HG03045 (cell line): ENCODE data around the gene FAM78A.

ENCODE experiments used
- ATAC-seq: cut with Tn5 transposase; IDR thresholded peaks from one replicate; pipeline ENCODE4 v1.9.1; 2021; ENCODE audit warnings: mild to moderate bottlenecking, moderate library complexity; ENCODE audit not compliant: unreplicated experiment

FAM78A gene, protein sequence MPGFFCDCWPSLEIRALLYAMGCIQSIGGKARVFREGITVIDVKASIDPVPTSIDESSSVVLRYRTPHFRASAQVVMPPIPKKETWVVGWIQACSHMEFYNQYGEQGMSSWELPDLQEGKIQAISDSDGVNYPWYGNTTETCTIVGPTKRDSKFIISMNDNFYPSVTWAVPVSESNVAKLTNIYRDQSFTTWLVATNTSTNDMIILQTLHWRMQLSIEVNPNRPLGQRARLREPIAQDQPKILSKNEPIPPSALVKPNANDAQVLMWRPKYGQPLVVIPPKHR

DNA sequence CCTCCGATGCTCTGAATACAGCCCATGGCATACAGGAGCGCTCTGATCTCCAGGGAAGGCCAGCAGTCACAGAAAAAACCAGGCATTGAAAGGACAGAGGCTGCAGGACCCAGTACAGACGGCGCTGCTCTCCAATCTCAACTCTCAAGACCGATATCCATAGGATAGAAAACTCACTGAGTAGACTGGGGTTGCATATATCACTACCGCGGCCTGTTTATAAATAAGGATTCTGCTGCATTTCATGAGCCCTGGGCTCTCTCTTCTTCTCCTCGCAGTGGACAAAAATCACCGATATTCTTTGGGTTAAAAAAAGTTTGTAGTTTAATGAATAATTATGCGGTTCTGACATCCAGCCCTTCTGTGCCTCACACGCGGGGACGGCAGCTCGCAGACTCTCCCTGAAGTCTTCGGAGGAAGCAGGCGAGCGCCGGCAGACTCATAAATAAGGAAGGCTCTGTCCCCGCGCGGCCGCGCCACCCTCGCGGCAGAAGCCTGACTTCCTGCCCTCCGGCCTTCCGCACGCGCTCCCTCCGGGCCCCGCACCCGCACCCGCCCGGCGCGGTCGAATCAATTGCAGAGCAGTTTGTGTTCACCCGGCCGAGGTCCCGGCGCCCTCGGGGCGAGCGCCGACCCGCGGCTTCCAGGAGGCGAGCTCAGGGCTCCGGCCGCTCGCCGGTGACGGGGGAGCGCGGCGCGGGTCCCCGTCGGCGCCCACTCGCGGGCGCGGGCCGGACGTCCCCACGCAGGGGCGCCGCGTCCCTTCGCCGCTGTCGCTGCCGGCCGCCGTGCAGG lies at the start of gene FAM78A:
TSS of gene FAM78A (minus strand) at position 417 of the 795 bp plus-strand sequence. CDS start at position 86, 331 bp downstream.
- no peak for ATAC-seq

DNA sequence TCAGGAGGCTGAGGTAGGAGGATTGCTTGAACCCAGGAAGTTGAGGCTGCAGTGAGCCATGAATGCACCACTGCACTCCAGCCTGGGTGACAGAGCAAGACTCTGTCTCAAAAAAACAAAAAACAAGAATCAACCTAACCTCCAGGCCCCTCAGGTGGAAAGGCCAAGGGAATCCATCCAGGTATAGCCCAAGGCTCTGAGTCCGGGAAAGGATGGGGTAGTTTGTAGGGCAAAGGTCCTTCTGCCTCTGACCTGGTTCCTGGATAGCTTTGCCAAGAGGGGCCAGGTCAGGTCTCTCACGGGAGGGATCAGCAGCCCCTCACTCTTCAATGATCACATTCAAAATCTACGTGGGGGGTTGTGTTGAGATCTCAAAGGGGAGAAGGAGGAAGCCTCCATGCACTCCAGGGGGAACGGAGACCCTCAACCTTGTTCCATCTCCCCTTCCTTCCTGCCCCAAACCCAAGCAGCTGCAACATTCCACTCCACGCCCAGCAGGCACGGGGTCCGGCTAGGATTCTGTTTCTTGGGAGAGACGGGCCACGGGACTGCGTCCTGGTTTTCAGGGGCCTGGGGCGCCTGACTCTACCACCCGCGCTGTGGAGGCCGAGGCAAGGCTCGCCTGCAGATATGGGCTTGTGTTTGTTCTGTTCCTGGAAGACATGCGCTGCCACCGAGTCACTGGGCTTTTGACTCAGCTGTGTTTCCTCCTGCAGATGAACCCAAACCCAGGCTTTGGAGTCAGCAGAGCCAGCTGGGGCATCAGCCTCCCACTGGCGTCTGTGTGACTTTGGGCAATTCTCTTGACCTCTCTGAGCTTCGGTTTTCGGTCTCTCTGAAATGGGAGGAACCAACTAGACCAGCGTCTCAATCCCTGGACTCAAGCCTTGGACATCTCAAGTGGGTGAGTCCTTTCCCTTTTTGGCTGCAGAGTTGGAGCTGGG lies 48.7 kb upstream of the FAM78A start:
- no peak for ATAC-seq

DNA sequence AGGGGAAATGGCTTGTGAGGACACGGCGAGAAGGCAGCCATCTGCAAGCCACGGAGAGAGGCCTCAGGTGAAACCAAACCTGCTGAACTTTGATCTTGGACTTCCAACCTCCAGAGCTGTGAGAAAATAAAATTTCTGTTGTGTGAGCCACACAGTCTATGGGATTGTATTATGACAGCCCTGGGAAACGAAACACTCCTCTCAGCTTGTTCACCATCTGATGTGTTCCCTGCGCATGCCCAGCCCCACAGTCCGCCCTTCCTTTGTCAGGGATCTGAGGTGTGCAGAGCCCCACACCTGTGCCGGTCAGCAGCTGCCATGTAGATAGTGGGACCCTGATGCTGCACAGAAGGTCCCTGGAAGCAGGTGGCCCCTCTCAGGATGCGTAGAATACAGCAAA lies 47.3 kb upstream of the FAM78A start:
- no peak for ATAC-seq

DNA sequence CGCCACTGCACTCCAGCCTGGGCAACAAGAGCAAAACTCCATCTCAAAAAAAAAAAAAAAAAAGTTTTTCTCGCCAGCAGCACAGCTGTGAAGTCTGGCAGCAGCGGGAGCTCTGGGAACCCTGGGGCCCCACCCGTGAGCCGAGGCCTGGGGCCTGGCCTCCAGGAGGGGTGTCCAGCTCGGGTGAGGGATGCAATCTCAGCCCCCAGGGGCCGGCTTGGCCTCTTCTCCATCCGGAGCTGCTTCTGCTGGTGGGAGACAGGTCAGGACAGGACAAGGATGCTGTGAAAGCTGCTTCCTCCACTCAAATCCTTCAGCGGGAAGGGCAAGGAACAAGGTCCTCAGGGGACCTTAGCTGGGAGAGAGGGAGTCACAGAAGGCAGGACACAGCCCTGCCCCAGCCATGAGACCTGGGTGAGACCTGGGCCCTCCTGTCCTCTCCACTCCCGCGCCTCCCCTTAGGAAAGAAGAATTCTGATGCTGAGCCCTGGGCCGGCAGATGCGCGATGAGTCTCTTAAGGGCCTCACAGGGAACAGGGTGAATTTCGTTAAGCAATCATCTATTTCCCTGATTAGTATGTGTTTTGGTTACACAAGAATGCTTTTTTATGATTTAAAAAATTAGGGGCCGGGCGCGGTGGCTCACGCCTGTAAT lies 43.8 kb upstream of the FAM78A start:
- no peak for ATAC-seq

DNA sequence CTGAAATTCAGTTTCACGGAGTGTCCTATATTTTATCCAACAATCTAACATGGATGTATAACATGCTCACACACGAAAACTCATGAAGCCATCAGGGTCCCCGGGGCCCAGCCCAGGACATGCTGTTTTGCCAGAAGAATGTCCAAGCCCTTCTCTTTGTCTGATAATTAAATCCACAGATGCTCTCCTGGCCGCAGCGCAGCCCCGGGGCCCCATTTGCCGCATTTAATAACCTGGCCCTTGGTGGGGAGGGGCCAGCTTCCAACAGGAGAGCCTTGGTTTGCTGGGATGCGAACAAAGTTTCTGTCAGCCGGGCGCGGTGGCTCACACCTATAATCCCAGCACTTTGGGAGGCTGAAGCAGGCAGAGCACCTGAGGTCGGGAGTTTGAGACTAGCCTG lies 43.2 kb upstream of the FAM78A start:
- ATAC-seq = no peak

DNA sequence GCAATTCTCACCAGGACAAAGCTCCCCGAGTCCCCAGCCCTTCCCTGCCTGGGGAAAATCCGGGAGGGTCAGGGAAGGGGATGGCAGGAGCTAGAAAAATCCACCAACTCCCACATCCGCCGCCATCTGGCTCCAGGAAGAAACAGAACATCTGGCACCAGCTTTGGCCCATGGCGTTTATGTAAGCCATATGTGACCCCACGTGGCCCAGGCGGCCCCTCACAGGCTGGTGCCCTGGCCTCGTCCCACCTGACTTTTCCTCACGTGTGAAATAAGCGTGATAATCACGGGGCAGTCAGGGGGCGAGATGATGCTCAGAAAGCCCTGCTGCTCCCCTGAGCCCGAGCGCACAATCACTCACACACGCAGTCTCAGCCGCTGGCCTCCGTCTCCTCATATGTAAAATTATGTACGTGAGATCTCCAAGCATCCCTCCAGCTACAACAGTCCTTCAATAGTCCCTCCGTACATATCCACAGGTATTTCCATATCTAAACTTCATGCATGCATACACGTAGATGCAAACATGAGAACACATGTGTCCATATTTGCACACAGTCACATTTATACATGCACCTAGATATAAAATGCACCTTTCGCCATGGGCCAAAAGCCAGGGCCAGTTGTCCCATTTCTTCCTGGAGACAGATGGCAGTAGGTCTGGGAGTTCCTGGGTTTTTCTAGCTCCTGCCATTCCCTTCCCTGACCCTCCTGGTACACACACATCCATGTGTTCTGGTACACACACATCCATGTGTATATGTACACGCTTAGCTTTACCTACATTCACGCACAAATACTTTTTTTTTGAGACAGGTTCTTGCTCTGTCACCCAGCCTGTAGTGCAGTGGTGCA lies 42.1 kb upstream of the FAM78A start:
- ATAC-seq = no peak

DNA sequence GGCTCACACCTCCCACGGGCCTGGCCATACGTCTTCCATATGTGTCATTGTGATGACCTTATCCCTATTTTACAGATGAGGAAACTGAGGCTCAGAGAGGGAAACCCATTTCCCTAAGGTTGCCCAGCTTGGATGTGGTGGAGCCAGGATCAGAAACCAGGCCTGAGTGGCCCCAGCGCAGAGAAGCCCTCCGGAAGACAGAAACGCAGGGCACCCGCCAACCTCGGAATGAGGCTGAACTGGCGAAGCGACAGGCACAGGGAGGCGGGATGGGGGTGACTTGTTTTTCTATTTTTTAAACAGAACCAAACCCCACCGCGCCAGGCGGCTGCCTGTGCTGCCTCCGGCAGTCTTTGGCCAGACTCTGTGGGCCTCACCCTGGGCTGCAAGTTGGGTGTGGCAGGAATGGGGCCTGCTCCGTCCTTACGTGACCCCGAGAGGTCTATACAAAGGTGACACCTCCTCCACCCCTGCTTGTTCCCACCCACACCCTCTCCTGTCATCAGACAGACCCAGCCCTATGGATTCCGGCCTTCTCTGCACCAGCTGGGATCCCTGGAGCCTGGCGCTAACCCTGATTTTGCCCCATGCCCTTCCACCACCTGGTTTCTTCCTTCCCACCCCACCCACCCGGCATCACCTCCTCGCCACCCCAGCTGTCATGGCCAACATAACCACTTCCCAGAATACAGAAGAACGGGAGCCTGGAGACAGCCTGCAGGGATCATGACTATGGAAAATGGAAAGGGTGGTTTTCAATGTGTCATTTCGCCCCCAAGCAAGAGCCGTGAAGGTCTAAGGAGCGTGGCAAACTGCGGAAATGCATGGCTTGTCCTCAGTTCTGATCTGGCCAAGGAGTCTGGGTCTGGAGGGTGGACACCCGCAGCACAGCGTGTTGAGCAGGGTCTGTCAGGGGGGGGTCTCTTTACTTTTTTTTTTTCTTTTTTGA lies 36.8 kb upstream of the FAM78A start:
- no peak for ATAC-seq

DNA sequence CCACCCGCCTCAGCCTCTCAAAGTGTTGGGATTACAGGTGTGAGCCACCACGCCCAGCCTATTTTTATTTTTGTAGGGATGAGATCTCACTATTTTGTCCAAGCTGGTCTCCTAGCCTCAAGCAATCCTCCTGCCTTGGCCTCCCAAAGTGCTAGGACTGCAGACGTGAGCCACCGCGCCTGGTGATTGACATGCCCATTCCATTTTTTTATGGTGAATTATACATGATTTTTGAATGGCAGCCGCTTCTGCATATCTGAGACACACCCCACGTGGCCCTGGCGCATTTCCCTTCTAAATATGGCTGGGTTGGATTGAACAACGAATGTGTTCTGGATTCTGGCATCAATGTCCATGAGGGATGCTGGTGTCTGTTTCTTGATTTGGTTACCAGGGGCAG lies 35.9 kb upstream of the FAM78A start:
- no peak for ATAC-seq

DNA sequence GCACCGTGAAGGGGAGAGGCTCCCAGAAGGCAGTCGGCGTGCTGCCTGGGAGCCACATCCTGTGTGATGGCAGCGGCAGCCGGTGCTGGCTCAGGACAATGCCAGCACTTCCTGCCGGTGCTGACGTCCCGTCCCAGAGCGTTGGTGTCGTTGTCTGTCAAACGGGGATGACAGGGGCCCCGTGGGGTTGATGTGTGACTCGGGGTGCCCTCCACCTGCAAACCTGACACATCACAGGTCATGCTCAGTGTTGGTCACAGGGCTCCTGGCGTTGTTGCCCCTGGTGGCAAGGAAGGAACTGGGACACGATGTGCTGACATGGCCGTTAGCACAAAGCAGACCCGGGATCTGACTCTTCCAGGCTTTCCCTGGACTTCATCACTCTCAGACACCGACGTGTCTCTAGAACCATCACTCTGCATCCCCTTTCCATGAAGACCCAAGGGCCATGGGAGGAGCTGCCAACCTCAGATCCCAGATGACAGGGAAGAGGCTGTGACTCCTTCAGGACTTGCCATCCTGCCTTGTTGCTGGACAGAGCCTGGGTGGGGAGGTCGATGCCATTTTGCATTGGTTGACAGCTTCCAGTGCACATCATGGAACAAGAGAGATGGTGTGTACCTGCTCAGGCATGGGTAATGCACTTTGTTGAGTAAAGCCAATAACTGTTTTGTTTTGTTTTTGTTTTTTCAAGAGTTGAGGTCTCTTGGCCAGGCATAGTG lies 34.7 kb upstream of the FAM78A start:
- ATAC-seq = no peak

DNA sequence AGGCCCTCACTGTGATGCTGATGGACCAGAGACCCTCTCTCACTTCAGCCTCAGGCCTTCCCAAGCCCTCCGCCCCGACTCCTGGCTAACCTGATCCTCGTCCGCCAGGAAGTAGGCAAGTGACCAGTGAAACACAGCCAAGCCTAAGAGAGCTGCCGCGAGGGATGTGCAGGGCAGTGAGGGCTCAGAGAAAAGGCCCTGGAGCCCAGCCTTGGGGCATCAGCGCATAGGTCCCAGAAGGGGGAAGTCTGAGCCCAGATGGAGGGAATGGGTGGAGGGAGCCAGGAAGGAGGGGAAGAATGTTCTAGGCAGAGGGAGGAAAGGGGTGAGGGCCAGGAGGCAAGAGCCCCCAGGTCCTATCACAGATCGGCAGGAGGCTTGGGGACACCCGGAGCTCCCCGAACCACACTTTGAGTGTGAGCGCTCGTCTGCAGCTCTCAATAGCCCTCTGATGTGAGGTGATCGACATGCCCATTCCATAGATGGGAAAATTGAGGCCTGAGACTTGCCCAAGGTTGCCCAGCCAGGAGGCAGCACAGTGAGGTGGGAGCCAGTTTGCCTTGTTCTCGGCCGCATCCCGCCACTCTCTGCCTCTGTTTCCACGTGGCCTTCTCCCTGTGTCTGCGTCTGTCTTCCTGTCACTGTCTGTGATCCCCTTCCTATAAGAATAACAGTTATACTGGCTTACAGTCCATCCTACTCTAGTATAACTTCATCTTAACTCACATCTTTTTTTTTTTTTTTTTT lies 33.4 kb upstream of the FAM78A start:
- ATAC-seq = no peak

DNA sequence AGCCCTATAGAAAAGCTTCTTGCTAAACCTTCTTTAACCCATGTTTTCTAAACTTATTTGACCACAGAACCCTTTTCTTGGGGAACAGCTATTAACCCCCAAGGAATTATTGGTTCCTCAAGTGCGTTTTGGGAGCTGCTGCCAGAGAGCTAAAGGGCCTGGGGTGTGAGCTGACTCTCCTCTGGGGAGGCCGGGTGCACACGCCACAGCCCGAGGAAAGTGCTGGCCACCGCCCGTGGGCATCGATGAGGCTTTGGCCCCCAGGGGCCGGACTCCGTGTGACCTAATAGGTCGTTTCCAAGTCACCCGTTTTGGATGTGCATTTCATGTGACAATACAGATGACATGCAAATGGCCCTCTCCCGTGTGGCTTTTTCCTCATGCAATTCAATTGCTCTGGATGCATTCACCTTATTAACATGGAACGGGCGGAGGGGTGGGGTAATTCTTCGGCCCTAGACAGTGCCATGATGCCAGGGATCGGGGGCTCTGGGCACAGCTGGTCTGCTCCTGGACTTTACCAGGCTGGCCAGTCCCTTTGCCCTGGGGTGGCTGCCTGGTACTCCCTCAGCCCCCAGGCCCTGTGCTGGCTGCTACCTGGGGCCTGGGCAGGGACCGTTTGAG lies 32.7 kb upstream of the FAM78A start:
- no peak for ATAC-seq

DNA sequence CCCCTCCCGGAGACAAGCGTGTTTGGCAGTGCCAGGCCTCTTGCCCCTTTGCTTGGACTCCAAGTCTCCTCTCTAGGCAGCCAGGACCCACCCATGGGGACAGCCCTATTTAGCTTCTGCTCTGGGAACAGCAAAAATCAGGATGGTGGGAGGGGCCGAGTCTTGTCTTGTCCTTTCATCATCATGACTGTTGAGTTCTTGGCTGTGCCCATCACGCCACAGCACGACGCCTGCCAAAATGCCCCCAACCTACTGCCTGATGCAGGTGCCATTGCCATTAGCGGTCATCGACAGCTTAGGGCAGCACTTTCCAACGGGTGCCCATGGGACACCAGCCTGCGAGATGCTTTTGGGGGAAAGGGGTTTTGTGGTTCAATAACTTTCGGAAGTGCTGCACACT lies 32.1 kb upstream of the FAM78A start:
- no peak for ATAC-seq

DNA sequence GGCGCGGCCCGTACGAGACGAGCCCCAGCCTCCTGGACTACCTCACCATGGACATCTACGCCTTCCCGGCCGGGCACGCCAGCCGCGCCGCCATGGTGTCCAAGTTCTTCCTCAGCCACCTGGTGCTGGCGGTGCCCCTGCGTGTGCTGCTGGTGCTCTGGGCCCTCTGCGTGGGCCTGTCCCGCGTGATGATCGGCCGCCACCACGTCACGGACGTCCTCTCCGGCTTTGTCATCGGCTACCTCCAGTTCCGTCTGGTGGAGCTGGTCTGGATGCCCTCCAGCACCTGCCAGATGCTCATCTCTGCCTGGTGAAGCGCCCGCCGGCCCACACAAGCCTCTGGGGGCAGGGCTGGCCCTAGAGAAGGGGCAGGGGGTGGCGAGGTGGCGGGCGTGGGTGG lies 31.7 kb upstream of the FAM78A start:
- ATAC-seq = no peak

DNA sequence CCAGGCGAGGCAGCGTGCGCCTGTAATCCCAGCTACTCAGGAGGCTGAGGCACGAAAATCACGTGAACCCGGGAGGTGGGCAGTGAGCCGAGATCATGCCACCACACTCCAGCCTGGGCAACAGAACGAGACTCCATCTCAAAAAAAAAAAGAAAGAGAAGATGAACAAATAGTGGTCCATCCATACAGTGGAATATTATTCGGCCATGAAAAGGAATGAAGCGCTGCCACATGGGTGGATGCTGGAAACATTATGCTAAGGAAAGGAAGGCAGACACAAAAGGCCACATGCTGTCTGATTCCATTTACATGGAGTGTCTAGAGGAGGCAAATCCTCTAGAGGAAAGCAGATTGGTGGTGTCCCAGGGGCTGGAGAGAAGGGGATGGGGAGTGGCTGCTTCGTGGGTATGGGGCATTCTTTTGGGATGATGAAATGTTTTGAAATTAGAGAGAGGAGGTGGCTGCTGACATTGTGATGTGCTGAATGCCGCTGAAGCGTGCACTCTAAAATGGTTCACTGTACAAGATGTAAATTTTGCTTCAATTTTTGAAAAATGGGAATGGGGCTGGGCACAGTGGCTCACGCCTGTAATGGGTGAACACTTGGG lies 30.2 kb upstream of the FAM78A start:
- no peak for ATAC-seq

DNA sequence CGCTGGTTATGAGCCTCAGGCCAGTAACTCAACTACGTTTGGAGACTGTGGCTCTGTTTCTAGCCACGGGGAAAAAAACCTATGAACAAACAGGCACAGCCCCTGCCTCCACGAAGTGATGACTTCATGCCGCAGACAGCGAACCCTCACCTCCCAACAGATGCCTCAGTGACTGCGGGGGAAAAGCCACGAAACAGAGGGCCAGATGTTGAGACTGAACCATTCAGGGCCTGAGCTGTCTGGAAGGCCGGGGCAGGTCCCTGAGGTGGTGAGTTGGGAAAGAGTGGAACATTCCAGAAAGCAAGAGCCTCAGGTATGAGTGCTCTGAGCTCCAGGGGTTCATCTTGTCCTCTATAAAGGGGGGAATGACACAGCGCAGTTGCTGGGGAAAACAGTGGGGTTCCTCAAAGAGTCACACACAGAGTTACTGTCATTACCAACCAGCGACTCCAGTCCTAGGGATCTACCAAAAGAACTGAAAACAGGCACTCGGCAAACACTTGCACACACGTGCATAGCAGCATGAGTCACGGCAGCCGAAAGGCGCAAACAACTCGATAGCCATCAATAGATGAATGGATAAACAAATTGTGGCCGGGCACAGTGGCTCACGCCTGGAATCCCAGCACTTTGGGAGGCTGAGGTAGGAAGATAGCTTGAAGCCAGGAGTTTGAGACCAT lies 28.5 kb upstream of the FAM78A start:
- ATAC-seq = no peak
